Dedifferentiated amniotic fluid mesenchymal stem cell (primary cell): Measurements from ENCODE around the gene HCST.
"Not testable (repeated sequence)": the region's sequence is repeated elsewhere in the genome, so short reads cannot be mapped to it uniquely, and the experiment has no call there.

Experiments used
- DNase-seq: peaks from one replicate; pipeline ENCODE4 v3.0.0-alpha.2; 2016; ENCODE audit errors: extremely low spot score

The HCST gene

DNA sequence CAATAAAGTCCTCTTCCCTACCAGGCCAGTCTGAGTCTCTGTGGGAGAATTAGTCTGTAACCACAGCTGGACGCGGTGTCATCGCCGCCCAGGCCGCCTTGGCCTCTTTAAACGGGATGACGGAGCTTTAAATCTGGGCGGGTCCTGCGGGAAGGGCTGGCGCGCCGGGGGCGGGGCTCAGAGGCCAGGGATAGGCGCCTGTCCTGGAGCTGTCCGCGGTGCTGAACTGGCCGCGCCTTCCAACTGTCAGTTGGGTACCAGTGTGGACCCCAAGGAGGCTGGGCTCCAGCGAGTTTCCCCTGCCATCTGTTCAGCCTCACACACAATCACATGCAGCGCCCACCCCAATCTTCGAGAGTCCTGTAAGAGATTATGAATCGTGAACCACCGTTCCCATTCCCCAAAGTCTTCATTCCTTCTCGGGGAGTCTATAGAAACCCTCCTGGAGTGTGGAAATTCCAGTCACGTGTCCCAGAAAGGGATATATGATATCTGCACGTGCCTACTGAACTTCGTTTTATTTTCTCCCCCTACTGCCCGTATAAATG lies 22.5 kb upstream of the HCST start:
- DNase-seq = peak; percentile 89

DNA sequence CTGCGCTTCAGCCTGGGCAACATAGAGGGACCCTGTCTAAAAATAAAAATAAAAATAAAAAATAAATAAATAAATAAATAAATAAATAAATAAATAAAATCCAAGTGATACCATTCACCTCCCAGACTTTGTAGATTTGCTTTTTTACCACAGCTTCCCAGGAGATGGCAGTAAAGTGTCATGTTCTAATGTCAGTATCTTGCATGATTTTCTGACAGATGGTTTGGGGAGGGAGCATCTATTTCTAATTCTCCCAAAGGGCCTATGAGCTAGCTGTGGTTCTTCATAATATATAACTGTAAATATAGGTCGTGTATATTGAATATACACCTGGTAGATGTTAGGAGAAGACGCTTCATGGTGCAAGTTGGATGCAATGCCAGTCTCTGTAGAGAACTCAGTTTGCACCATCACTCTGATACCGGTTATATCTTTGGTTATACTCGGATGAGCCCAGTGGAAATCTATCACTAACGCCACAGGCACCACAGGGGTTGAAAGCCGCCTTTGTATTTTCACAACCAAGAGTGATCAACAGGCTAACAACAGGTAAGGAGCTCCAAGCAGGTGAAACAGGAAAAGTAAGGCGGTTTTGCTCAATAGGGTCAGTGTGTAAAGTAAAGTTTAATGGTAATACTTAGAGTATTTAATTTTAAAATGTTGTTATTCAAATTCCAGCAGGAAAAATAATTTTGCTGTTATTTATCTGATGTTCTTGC lies 20.1 kb upstream of the HCST start:
- DNase-seq = peak; percentile 90

DNA sequence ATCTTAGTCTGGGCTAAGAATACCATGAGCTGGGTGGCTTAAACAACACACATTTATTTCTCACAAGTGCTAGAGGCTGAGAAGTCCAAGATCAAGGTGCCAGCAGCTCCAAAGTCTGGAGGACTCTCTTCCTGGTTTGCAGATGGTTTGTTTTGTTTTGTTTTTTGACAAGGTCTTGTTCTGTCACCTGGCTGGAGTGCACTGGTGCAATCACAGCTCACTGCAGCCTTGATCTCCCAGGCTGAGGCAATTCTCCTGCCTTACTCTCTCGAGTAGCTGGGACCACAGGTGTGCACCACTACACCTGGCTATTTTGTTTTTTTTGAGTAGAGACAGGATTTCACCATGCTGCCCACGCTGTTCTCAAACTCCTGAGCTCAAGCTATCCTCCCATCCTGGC lies 18.4 kb upstream of the HCST start:
- DNase-seq = no peak

DNA sequence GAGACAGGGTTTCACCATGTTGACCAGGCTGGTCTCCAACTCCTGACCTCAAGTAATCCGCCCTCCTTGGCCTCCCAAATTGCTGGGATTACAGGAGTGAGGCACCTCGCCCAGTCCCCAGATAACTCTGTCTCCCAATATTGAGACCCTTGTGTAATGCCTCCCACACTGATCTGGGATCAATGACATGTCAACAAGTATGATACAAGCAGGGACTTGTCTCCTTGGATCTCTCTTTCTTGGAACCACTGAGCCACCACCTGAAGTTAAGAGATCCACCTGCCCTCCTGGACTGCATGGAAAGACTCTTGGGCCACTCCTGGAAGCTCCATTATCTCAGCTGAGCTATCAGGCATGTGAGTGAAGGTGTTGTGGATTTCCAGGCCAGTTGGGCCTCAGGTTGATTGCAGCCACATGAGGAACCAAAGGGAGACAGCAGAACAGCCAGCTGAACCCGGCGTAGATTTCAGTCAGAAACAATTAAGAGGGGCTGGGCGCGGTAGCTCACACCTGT lies 17.0 kb upstream of the HCST start:
- DNase-seq = no peak

DNA sequence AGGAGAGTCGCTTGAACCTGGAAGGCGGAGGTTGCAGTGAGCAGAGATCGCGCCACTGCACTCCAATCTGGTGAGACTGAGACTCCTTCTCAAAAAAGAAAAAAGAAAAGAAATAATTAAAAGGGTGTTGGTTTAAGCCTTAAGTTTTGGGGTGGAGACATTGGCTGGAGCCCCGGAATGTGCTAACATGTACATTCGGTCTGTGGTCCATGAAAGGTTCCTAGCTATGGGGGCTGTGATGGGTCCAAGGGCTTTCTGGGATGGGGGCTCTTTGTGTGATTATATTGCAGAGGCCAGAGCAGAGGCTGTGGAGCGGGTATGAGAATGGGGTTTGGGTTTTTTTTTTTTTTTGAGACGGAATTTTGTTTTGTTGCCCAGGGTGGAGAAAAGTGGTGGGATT lies 16.4 kb upstream of the HCST start:
- DNase-seq = no peak

DNA sequence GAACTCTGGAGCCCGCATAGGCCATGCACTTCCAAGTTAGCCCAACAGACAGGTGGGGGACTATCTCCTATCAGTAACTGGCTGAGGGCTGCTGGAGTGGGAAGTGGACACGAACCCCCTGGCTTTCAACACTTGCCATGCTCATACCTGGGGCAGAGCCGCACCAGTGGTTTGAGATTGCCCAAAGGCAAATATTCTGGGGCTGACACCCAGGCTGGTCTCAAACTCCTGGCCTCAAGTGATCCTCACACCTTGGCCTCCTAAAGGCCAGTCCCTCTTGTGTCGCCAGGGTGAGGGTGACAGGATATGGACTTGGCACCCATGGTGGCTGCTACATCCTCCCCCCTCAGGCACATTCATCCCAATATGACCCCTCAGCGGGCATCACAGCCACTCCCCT lies 15.1 kb upstream of the HCST start:
- no peak for DNase-seq

DNA sequence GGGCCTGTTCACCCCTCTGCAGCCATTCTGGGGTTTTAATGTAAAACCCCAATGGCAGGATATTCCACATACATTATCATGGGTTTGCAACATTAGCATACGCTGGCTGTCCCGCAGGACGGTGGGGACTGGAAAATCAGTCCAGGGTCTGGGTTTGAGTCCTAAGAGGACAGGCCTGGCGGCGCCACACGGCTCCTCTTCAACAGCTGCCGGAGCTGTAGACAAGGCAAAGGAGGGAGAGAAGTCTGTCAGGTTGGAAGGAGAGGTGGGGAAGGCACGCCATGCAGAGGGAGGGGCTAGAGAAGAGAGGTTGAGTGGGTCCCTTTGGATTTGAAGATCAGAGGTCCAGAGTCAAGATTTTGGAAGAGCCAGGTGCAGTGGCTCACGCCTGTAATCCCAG lies 13.9 kb upstream of the HCST start:
- DNase-seq = no peak

DNA sequence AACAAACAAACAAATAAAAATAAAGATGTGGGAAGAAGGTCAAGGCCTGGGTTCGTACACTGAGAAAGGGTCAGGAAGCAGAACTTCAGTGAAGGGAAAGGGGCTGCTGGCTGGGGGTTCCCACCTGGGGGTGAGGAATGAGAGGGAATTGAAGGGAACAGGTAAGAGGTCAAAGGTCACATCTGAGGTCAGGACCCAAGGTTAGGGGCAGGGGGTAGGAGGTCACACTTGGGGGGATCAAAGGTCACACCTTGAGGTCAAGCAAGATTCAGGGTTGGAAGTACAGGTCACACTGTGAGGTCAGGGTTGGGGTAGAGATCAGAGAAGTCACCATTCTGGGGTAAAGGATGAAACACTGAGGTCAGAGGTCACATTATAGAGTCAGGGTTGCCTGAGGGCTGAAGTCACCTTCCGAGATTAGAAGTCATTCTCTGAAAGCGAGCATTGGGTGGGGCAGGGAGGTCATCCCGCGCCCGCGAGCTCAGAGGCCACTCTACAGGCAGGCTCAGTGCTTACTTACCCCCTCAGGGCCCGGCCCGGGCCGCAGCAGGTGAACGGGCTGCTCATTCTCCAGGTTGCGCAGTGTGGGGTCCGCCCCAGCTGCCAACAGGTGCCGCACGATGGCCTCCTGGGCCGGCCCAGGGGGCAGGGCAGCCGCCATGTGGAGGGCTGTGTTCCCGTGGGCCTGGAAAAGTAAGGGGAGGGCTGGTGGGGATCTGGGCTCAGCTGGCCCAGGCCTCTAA lies 12.8 kb upstream of the HCST start:
- DNase-seq = no peak

DNA sequence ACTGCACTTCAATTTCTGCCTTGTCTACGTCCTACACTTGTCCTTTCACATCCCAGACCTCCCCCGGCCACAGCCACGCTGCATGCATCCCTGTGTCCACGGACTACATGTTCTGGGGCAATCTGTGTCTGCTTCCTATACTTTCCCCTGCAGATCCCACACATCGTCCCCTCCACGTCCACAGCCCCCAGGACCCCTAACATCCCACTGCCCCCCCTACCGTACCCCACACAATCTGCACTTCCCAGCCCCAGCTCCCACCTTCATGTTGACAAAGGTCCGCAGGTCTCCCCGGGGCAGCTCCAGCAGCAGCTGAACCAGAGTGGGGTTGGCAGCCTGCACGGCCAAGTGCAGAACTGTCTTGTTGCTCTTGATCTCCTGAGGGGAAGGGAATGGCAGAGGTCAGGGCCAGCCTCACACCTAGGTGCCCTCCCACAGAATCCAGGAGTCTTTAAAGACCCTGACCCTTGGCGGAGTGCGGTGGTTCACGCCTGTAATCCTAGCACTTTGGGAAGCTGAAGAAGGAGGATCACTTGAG lies 12.1 kb upstream of the HCST start:
- no peak for DNase-seq

DNA sequence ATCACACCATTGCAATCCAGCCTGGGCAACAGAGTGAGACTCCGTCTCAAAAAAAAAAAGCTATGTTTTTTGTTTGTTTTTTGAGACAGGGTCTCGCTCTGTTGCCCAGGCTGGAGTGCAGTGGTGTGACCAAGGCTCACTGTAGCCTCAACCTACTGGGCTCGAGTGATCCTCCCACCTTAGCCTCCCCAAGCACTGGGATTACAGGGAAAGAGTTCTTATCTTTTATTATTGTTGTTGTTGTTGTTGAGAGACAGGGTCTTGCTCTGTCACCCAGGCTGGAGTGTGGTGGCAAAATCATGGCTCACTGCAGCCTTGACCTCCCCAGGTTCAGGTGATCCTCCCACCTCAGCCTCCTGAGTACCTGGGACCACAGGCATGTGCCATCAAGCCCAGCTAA lies 10.5 kb upstream of the HCST start:
- not testable (repeated sequence) for DNase-seq

DNA sequence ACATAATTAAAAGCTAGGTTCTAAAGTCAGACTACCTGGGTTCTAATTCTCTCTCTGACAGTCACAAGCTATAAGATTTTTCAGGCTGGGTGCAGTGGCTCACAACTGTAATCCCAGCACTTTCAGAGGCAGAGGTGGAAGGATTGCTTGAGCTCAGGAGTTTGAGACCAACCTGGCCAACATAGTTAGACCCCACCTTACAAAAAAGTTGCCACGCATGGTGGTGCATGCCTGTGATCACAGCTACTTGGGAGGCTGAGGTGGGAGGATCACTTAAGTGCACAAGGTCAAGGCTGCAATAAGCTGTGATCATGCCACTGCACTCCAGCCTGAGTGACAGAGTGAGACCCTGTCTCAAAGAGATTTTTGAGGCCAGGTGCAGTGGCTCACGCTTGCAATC lies 8.0 kb upstream of the HCST start:
- no peak for DNase-seq

DNA sequence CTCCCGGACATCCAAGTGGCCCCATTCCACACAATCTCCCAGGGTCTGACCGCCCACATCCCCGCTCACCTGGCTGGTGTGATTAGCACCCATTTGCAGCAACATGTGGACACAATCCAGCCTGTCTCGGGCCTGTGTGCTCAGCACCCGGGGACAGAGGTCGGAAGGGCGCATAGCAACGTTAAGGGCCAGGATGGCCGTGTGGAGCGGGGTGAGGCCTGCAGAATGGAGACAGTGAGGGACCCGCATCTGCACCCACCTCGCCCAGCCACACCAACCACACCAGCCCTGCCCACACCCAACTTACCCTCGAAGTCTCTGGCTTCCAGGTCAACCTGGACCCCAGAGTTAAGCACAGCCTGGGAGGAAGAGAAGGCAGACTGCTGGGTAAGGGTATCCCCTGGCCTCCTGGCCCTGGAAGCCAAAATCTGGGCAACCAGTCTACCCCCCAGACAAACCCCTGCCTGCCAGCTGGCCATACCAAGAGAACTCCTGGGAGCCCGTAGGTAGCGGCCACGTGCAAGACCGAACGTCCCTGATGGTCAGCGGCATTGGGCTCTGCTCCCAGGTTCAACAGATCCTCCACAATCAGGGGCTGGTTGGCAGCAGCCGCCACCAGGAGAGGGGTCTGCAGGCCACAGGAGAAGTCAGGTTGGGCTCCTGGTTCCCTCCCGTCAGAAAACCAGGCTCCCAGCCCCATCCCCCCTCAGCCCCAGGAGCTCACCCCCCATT lies 6.3 kb upstream of the HCST start:
- DNase-seq = no peak

DNA sequence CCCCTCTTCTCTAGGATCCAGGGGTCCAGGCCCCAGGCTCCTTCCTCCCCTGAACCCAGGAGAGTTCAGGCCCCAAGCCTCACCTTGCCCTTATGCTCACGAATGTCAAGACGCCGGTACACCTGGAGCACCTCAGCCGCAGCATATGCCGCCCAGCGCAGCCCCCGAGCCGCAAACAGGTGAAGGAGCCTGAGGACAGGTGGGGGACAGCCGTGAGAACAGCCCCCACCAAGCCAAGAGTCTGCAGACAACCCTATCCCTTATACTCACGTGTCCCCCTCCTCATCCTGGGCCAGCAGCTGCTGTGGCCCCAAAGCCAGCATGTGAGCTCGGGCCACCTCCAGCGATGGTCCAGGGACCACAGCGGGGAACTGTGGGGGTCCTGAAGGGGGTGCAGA lies 5.7 kb upstream of the HCST start:
- DNase-seq = no peak

DNA sequence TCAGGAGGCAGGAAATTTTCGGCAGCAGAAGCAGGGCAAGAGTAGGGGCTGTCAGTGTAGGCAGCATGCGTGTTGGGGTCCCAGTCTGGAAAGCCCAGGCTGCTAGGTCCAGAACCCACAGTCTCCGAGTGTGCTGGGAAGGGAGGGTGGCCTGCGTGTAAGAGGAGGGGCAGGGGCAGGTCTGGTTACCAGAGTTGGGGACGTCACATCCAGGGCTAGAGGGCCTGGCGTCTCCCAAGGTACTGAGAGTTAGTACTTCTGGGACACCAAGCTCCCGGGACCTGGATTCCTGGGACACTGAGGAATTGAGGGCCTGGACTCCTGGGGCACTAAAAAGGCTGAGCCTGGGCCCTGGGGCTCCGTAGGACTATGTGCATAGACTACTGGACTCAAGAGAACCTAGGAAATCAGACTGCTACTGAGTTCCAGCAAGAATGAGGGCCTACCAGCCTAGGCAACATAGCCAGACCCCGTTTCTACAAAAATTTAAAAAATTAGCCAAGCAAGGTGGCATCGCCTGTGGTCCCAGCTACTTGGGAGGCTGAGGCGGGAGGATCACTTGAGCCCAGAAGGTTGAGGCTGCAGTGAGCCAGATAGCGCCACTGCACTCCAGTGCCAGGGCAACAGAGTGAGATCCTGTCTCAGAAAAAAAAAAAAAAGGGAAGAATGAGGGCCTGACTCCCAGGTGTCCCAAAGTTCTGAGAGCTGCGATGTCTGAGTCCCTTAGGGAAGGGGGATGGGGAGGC lies 4.5 kb upstream of the HCST start:
- no peak for DNase-seq

DNA sequence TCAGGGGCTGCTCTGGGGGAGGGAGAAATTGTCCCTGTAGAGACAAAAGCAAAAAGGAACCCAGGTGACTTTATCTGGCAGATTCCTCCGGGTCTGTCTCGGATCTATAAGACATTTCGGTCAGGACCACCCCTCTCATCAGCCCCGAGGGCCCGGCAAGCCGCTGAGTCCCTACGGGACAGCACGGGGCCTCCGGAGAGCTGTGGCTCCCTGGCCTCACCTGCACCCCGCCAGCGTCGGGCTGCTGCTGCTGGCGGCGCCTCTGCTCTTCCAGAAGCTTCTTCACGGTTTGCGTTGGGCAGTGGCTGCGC lies 3.9 kb upstream of the HCST start:
- no peak for DNase-seq

DNA sequence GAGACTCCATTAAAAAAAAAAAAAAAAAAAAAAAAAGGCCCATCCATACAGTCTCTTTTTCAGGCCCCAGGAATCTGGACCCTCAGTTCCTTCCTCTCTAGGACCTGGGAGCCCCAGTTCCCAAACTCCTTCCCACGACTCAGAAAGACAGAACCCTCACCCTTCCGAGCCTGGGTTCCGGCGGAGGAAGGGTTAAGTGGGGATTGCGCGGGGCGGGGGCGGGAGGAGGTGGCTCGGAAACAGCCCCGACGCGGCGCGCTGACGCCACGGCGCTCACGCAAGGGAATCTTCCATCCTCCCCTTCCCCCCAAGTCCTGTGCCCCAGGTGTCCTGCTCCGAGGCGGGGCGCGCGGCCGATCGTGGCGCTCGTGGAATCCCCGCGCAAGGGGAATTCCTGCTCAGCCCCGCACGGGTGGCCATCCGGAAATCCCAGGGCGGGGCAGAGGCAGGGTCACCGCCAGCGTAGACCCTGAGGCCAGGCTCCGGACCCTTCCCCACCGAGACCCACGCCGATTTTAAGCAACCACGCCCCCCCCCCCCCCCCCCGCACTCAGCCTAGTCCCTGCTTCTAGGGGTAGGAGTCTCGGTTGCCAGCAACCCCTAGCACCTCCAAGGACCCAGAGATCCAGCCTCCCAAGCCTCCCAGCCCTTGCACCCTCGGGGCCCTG lies 2.6 kb upstream of the HCST start:
- peak; percentile 51 for DNase-seq

DNA sequence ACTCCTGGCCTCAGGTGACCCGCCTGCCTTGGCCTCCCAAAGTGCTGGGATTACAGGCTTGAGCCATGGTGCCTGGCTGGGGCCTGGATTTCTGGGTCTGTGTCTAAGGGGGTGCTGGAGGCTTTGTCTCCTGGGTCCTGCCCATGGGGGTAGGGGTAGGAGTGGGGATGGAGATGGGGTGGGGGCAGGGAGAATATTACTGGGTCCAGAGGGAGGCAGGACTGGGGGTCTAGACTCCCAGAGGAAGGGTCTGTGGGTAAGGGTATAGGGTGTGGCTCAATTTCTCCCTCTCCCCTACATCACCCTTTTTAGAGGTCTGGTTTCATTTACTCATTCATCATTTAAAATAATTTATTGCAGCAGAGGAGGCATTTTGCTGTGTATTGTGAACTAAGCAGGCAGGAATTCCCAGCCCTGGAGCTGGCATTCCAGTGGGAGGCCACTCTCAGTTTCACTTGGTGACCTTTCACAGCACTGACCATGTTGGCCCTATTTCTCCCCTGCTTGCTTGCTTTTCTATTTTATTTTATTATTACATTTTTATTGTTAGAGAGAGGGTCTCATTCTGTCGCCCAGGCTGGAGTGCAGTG lies 1.2 kb upstream of the HCST start:
- DNase-seq = peak; percentile 68

DNA sequence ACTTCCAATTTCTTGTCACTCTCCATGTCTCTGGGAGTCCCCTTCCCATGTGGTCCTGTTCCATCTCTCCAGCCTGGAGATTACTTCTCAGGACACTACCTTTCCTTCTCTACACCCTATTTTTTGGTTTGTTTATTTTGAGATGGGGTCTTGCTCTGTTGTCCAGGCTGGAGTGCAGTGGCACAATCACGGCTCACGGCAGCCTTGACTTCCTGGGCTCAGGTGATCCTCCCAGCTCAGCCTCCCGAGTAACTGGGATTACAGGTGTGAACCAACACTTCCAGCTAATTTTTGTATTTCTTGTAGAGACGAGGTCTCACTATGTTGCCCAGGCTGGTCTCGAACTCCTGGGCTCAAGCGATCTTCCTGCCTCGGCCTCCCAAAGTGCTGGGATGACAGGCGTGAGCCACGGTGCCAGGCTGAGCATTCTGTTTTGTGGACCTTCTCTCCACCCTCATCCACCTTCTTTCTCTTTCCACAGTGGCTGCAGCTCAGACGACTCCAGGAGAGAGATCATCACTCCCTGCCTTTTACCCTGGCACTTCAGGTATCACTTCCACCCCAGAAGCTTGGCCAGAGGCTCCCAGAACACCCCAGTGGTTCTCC lies 644 bp downstream of the HCST start:
- no peak for DNase-seq

DNA sequence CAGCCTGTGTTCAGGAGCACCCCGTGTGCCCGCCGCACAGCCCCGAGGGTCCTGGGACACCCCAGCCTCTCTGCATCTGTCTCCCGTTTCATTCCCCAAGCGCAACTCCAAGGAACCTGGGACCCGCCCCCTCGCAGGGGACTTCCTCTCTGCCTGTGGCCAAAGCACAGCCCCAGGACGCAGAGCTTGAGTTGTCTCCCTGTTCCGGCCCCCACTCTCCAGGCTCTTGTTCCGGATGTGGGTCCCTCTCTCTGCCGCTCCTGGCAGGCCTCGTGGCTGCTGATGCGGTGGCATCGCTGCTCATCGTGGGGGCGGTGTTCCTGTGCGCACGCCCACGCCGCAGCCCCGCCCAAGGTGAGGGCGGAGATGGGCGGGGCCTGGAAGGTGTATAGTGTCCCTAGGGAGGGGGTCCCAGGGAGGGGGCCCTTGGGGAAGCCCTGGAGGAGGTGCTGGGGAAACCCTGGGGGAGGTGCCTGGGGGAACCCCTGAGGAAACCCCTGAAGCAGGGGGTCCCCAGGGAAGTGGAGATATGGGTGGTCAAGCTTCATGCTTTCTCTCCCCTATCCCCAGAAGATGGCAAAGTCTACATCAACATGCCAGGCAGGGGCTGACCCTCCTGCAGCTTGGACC lies 1.3 kb downstream of the HCST start:
- DNase-seq = peak; percentile 29
